NCI-H2196 (cell line): ENCODE data around the gene NCKAP5.

ENCODE experiments used
- DNase-seq: peaks from one replicate; lab custom pipeline; 2025; ENCODE audit not compliant: unreplicated experiment; lab: John Stamatoyannopoulos, UW

Gene NCKAP5

DNA sequence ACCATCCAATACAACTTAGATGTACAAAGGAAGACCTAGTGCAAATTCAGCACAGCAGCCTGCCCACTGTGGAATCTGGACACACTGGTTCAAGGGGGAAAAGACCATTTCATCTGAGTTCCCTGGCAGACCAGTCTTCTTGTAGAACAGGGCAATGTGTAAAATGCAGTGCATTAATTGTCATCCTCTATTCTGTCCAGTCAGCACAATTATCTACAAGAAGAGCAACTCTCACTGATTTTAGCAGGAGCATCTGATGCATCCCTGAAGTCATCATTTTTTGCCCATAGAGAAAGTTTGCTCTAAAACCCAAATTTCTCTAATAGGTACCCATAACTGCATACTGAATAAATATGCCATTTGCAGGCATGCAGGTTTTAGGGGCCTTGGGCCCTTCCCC is 816.4 kb downstream of the NCKAP5 start:
- no peak for DNase-seq

- no peak for DNase-seq
These were observed 817.7 kb downstream of the NCKAP5 start for GRCh38 chr2:132750606-132751005.

GRCh38 chr2:132747046-132747445 is 821.2 kb downstream of the NCKAP5 start:
- DNase-seq: no peak

DNA sequence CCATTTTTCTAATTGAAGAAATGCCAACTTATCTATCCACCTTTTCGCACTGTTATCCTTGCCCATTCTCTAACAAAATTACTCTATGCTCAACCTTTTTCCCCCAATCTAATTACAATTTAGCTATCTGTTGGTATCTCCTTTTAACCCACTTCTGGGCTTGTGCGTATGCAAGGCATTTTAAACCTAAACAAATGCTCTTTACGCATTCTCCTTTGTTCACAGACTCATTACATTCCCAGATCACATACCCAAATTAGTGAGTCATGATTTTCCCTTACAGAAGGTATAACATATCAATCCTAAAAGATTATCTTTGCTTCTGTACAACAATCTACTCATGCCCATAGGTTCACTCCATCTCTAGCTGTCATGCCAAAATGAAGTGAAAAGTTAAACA is 826.5 kb downstream of the NCKAP5 start:
- no peak for DNase-seq

DNA sequence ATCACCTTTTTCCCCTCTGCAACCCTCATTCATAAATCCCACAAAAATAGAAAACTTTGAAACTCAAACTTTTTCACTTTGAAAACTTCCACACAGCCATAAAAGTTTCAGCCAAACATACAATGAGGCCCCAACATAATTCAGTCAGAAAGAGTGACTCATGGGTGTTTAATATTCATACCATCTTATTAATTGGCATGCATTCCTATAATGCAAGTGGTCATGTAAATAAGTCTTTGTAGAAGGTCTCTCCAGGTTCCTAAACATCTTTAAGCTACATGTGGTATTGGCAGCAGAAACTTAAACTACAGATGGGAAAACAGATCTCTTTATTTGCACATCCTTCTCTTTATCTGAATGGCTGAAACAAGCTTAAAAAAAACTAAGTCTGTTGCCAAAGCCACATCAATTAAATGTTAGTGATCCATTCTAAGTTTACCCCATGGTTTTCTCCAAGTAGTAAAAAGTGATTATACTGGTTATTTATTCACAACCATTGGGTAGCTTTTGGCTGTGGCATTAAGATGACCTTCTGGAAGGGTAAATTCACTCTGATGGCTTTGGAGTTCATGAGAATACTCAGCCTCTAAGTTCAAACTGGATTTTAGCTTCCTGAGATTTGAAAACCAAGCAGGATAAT is 828.1 kb downstream of the NCKAP5 start:
- DNase-seq: no peak

DNA sequence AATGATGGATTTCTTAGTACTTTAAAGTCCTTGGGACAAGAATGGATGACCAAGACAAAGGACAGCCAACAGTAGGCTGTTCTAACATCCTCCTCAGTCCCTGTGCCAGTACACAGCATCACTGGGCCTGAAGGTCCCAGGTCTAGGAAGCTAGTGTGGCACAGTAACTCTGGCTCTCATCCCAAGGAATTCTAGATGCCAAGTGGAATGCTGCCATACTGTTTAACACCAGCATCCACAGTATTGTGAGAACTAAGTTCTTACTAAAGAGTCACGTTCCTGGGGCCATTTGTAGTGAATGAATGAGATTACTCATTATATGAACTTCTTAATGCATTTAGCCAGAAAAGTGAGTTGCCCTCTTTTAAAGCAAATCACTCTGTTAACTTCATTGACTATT is 830.0 kb downstream of the NCKAP5 start:
- no peak for DNase-seq

DNA sequence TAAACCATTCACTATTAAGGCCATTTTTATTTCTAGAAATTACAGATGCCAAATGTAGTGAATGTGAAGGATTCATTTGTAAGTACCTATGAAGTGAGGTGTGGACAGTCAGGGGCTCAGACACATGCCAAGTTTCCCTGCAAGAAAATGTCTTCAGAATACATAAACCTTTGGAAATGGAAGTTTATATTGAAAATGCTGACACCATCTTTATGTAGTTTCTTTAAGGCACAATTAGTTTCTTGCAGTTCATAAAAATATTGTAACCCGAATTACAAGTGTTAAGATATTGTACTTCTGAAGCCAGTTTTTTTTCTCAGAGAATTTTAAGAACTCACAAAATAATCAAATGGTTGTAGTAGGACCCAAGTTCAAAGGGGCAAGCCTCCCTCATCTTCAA is 832.2 kb downstream of the NCKAP5 start:
- DNase-seq: no peak

- DNase-seq: no peak
These were observed 833.3 kb downstream of the NCKAP5 start for GRCh38 chr2:132734961-132735360.

DNA sequence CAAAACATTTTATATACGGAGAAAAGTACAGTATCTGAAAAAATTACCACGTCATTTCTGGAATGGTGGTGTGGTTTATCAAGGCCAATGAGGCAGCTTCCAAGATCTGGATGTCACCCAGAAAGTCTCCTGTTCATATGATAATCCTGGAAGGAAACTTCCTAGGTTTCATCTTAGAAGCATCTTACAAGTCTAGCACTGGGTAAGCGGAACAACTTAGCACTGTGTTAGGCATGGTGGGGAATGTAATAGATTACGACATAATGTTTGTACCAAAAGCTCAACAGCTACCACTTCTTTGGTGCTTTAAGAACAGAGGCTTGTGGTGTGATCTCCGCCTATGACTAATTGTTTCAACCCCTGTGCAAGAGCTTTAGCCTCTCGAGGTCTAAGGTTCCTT is 835.2 kb downstream of the NCKAP5 start:
- DNase-seq: no peak

- no peak for DNase-seq
These were observed 835.6 kb downstream of the NCKAP5 start for GRCh38 chr2:132732694-132733093.

GRCh38 chr2:132731441-132731840 is 836.8 kb downstream of the NCKAP5 start:
- DNase-seq: no peak

DNA sequence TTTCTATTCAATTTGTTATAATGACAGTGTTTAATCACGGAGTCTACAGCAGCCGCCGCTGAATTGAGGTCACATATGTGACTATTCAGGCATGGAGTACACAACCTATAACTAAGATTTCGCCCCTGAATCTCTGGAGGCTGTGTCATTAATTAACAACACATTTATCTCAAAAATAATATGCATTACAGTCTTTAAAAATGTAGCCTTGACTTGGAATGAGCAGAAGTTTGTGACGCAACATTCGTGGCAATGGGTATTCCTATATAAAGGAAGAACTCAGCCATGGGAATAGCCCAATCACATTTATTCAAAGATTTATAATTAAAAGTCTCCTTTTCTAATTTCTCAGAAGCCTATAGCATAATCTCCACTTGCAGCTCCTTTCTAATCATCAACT is 837.7 kb downstream of the NCKAP5 start:
- DNase-seq: no peak

DNA sequence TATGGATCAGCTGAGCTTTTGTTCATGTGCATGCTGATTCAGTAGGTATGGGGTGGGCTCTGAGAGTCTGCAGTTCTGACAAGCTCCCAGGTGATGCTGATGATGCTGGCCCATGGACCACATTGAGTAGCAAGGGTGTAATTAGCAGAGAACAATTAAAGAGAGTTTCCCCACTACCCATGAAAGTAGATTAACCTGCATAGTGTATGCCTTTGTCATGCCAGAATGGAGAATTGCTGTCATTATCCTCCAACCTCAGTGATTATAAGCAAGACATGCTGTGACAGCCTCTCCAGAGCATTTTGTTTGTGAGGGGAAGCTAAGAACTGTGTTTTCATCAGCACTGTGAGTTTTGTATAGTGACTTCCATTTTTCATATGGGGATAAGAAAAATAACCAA is 838.7 kb downstream of the NCKAP5 start:
- DNase-seq: no peak

DNA sequence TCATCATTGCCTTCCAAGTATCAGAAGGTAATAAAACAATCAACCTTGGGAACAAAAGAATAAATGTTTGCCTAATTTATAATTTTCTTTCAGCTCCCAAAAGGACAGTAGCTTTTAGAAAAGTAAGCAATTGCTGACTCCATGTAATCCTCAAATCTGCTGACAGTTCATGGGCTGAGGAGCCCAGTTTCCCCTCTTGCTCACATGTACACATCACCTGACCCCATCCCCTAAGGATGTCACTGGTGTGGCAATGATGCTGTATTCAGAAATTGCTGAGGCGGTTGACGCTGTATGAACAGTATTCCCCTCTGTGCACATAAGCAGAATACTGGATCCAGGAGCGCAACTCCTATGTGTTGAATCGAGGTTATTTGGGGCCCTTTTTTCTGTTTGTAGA is 842.1 kb downstream of the NCKAP5 start:
- DNase-seq: no peak

GRCh38 chr2:132725748-132726147 is 842.5 kb downstream of the NCKAP5 start:
- DNase-seq: no peak

DNA sequence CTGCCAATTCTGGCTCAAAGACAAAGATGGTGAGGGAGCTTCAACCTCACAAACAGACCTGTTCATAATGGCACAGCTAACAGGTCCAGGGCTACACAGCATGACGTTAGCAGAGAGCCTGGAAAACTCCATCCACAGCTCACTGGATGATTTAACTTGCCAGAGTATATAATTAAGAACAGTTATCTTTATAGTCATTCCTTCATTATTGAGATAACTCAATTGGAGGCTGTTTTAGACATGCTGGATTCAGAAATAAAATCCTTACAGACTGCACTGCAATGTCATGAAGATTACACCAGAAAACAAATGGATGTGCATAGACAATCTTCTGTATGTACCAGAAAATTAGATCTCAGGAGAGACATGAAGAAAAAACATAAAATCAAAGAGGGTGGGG is 843.1 kb downstream of the NCKAP5 start:
- DNase-seq: no peak

DNA sequence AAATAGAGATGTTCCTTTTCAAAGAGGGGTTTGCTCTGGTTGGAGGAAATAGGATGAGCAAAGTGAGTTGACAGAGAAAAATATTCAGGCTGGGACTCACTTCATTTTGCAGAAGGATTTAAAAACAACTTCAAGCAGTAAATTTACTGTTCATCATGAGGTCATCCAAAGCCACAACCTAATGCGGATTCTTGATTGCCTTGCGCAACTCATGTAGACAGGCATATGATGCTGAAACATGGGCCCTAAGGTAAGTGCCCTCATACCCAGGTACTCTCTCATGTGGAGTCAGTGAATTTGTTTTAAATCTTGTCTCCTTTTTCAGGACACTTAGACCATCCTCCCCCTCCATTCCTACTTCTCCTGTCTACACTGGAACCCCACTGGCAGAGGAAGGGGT is 846.3 kb downstream of the NCKAP5 start:
- no peak for DNase-seq

DNA sequence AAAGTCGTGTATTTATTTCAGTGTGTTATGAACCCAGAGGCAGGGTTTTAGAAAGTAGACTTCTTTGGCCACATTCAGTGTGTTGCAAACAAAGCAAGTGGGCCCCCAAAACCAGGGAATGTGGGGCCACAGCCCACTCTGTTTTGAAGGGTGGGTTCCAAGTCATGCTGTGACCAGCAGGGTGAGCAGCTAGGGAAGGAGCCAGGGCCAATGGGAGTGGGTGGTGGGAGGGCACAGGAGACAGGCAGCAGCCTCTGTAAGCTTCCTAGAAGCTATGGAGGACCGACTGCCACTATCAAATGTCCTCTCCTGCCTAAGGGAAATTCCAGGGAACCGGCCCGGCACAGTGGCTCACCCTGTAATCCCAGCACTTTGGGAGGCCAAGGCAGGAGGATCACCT is 847.9 kb downstream of the NCKAP5 start:
- no peak for DNase-seq

GRCh38 chr2:132719480-132719879 is 848.8 kb downstream of the NCKAP5 start:
- no peak for DNase-seq

- DNase-seq: no peak
These were observed 851.3 kb downstream of the NCKAP5 start for GRCh38 chr2:132716954-132717353.

- no peak for DNase-seq
These were observed 852.6 kb downstream of the NCKAP5 start for GRCh38 chr2:132715386-132716351.

- no peak for DNase-seq
These were observed 864.9 kb downstream of the NCKAP5 start for GRCh38 chr2:132703396-132703795.
